ENCODE measurements around the gene DNAJC16. TPM values are rescaled to one million over a fixed set of nuclear protein-coding genes. Genes with fewer than 3 reads are reported as not detected.

Gene DNAJC16
- total RNA-seq, 3 donors from 2014 or later (not counting 1 experiment from before 2014, with no cell fraction given), result 18.6 to 22.8 (median 18.7) TPM

DNA sequence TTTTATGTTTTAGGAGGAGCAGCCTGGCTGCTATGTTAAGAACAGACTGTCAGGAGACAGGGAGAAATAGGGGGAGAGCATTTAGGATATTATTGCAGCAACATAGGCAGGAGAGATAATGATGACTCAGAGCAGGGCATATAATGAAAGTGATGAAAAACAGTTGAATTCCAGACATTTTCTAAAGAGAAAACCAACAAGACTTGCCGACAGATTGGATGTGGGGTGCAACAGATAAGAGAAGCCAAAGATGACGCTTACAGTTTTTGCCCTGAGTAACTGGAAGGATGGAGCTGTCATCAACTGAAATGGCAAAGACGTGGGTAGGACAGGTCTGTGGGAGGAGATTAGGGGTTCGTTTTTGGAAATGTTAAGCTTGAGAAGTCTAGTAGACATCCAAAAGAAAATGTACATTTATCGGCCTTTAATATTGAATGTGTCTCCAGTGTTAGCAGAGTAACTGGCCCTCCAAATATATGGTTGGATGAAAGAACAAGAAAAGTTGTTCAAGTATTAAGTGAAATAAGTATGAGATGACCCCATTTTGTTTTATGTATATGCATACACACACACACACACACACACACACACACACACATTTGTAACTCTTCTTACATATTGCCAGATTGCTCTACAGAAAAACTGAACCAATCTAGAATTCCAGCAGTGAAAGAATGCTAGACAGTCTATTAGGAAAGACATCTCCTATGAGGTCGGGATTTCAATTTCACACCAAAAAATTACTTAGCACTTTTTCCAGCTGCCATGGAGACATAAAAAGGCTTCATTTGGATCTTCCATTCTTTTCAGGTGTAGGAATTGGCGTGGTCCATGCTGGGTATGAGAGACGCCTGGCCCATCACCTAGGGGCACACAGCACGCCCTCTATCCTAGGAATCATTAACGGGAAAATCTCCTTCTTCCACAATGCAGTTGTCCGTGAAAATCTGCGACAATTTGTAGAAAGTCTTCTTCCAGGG is 17.2 kb downstream of the DNAJC16 start:
- ATAC-seq (no peak), DNase-seq (no peak)
- no peak overlapping the region for H3K4me3 ChIP-seq (ENCODE audit: low read length)
- WGBS (ENCODE audit: insufficient coverage), result 92% methylated on average over 12 of the region's 12 CpGs
- no peaks in the 10 kb centered on the region for H3K9me3 ChIP-seq (ENCODE audit: control insufficient read depth, insufficient read depth, low read length)
- peaks cover 64% of the 10 kb centered on the region for H3K36me3 ChIP-seq (ENCODE audit: control insufficient read depth, insufficient read depth, low read length)
- H3K4me3 Mint-ChIP-seq, result no peak overlapping the region
- H3K9me3 Mint-ChIP-seq, result no peaks in the 10 kb centered on the region
- H3K4me1 Mint-ChIP-seq, result no peaks in the 10 kb centered on the region
- no peaks in the 10 kb centered on the region for H3K27me3 ChIP-seq (ENCODE audit: control insufficient read depth, insufficient read depth, low read length)
- H3K27me3 Mint-ChIP-seq (ENCODE audit: low read depth in 2 of 2), result no peaks in the 10 kb centered on the region
- peaks cover 8% of the 10 kb centered on the region for H3K36me3 Mint-ChIP-seq
- no peaks in the 10 kb centered on the region for H3K4me1 ChIP-seq (ENCODE audit: control insufficient read depth, insufficient read depth, low read length)
- intact Hi-C loops (cut with micrococcal nuclease), result no loop called here
- H3K27ac Mint-ChIP-seq, result peak overlapping the region in 1 of 2 donors; percentile 12
- no peak overlapping the region for H3K27ac ChIP-seq (ENCODE audit: low read length)
- TF ChIP-seq, protein P1, sequence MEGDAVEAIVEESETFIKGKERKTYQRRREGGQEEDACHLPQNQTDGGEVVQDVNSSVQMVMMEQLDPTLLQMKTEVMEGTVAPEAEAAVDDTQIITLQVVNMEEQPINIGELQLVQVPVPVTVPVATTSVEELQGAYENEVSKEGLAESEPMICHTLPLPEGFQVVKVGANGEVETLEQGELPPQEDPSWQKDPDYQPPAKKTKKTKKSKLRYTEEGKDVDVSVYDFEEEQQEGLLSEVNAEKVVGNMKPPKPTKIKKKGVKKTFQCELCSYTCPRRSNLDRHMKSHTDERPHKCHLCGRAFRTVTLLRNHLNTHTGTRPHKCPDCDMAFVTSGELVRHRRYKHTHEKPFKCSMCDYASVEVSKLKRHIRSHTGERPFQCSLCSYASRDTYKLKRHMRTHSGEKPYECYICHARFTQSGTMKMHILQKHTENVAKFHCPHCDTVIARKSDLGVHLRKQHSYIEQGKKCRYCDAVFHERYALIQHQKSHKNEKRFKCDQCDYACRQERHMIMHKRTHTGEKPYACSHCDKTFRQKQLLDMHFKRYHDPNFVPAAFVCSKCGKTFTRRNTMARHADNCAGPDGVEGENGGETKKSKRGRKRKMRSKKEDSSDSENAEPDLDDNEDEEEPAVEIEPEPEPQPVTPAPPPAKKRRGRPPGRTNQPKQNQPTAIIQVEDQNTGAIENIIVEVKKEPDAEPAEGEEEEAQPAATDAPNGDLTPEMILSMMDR (IDR thresholded peaks at IDR 0.05), result no peak

DNA sequence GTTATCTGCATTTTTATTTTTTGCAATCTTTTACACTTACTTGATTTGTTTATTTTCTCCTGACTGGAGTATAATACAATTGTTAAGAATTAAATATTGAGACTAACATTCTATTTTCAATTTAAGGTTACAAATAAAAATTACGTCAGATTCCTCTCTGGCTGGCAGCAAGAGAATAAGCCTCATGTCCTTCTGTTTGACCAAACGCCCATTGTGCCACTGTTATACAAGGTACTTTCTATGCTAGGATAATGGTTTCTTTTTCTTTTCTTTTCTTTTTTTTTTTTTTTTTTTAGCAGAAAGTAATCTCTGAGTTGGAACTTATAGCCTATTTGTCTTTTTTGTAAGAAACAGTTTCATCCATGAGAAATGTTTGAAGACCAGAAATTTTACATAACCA is 20.0 kb downstream of the DNAJC16 start:
- Histone ChIP-seq H3K27ac (ENCODE audit: low read length) (no peak overlapping the region), H3K4me3 (ENCODE audit: low read length) (no peak overlapping the region), H3K4me1 (ENCODE audit: control insufficient read depth, insufficient read depth, low read length) (no peaks in the 10 kb centered on the region), H3K36me3 (ENCODE audit: control insufficient read depth, insufficient read depth, low read length) (peaks cover 58% of the 10 kb centered on the region), H3K27me3 (ENCODE audit: control insufficient read depth, insufficient read depth, low read length) (no peaks in the 10 kb centered on the region), H3K9me3 (ENCODE audit: control insufficient read depth, insufficient read depth, low read length) (no peaks in the 10 kb centered on the region)
- Mint-ChIP-seq H3K36me3 (peaks cover 8% of the 10 kb centered on the region), H3K9me3 (no peaks in the 10 kb centered on the region), H3K4me3 (no peak overlapping the region), H3K27ac (no peak overlapping the region), H3K27me3 (ENCODE audit: low read depth in 2 of 2) (no peaks in the 10 kb centered on the region), H3K4me1 (no peaks in the 10 kb centered on the region)
- WGBS (ENCODE audit: insufficient coverage), result 92% methylated on average over 2 of the region's 2 CpGs
- TF ChIP-seq, protein P1 (IDR thresholded peaks at IDR 0.05), result no peak
- intact Hi-C loops (cut with micrococcal nuclease), result no loop called here
- DNase-seq (no peak), ATAC-seq (no peak)

DNA sequence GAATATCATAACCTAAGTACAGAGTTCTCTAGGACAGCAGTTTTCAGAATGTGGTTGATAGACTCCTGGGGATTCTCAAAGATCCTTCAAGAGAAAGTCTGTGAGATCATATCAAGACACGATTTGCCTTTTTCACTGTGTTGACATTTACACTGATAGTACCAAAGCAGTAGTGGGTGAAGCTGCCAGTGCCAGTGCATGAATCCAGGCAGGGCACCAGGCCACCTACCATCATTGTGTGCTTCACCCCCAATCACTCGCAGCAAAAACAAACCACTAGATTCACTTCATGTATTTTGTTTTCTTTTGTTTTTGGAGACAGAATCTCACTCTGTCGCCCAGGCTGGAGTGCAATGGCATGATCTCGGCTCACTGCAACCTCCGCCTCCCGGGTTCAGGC is 23.9 kb downstream of the DNAJC16 start:
- 91% methylated on average over 6 of the region's 6 CpGs for WGBS (ENCODE audit: insufficient coverage)
- H3K9me3 ChIP-seq (ENCODE audit: control insufficient read depth, insufficient read depth, low read length), result no peaks in the 10 kb centered on the region
- no peaks in the 10 kb centered on the region for H3K9me3 Mint-ChIP-seq
- H3K36me3 ChIP-seq (ENCODE audit: control insufficient read depth, insufficient read depth, low read length), result peaks cover 27% of the 10 kb centered on the region
- H3K27ac Mint-ChIP-seq, result no peak overlapping the region
- H3K27me3 Mint-ChIP-seq (ENCODE audit: low read depth in 2 of 2), result no peaks in the 10 kb centered on the region
- DNase-seq (no peak), ATAC-seq (no peak)
- H3K4me1 Mint-ChIP-seq, result no peaks in the 10 kb centered on the region
- H3K36me3 Mint-ChIP-seq, result peaks cover 8% of the 10 kb centered on the region
- H3K27ac ChIP-seq (ENCODE audit: low read length), result no peak overlapping the region
- H3K4me3 Mint-ChIP-seq, result no peak overlapping the region
- H3K4me3 ChIP-seq (ENCODE audit: low read length), result no peak overlapping the region
- intact Hi-C loops (cut with micrococcal nuclease), result no loop called here
- H3K4me1 ChIP-seq (ENCODE audit: control insufficient read depth, insufficient read depth, low read length), result no peaks in the 10 kb centered on the region
- no peaks in the 10 kb centered on the region for H3K27me3 ChIP-seq (ENCODE audit: control insufficient read depth, insufficient read depth, low read length)
- TF ChIP-seq, protein P1 (IDR thresholded peaks at IDR 0.05), result no peak

Measured in natural killer cell (primary cell).